Upper lobe of left lung (tissue), 6 donors: Measurements from ENCODE around the gene PCK2. TPM values are rescaled to one million over a fixed set of nuclear protein-coding genes. Genes with fewer than 3 reads are reported as not detected.

Experiments
- ATAC-seq, 2 donors: fragments of 200-7000 bp; cut with Tn5 transposase; one replicate each; pipeline ENCODE4 v1.9.1; 2022; ENCODE audit warnings: mild to moderate bottlenecking in 2 of 2, moderate library complexity in 2 of 2; ENCODE audit not compliant: low FRiP score in 2 of 2
- DNase-seq, 2 donors: peaks; one replicate each; pipeline ENCODE4 v3.0.0-alpha.2; 2019 to 2020
- H3K27ac ChIP-seq, 4 donors: fragments of 200-600 bp; sonication (generic); one replicate each; pipeline ENCODE4 v1.5.1; 2016 to 2019
- H3K27me3 ChIP-seq, 4 donors: fragments of 200-600 bp; sonication (generic); one replicate each; pipeline ENCODE4 v1.5.1; 2017 to 2019
- H3K36me3 ChIP-seq, 4 donors: fragments of 200-600 bp; sonication (generic); one replicate each; pipeline ENCODE4 v1.5.1; 2016 to 2019
- H3K4me1 ChIP-seq, 4 donors: fragments of 200-600 bp; sonication (generic); one replicate each; pipeline ENCODE4 v1.5.1; 2018 to 2019
- H3K4me3 ChIP-seq, 4 donors: fragments of 200-600 bp; sonication (generic); one replicate each; pipeline ENCODE4 v1.5.1; 2017 to 2019; ENCODE audit warnings: mild to moderate bottlenecking in 2 of 4, moderate library complexity in 1 of 4
- H3K9me3 ChIP-seq, 4 donors: fragments of 200-600 bp; sonication (generic); one replicate each; pipeline ENCODE4 v1.5.1; 2018 to 2019
- EP300 ChIP-seq, 4 donors: sonication (generic); formaldehyde crosslinking; IDR thresholded peaks; one replicate each; pipeline ENCODE4 v1.5.1; 2017; ENCODE audit warnings: antibody characterized with exemption in 4 of 4, control low read depth in 2 of 4
- POLR2A ChIP-seq, 4 donors: fragments of 450-650 bp; IDR thresholded peaks; one replicate each; pipeline ENCODE4 v1.5.1; 2016 to 2017; ENCODE audit warnings: antibody characterized with exemption in 4 of 4, mild to moderate bottlenecking in 2 of 4
- POLR2AphosphoS5 ChIP-seq, 2 donors: sonication (generic); formaldehyde crosslinking; IDR thresholded peaks; one replicate each; pipeline ENCODE4 v1.5.1; 2017; ENCODE audit warnings: antibody characterized with exemption in 2 of 2
- WGBS, 2 donors: methylation state at CpG; one replicate each; pipeline ENCODE4 v1.1.5; 2017 to 2018; 5-methylcytosine and 5-hydroxymethylcytosine counted together
- total RNA-seq, 6 donors: library from RNA; depleted of rRNA in 4 of 6; stranded (reverse); fragments of >200 nt in 4 of 6; gene quantifications; one replicate each; pipeline versions ENCODE4 v1.1.0 to v1.2.1, GENCODE V29; 2016 to 2021
- TF ChIP-seq, protein P1 (sequence below), 6 experiments: fragments of 450-650 bp in 4 of 6; fragments of 200-600 bp in 2 of 6; sonication (generic) in 2 of 6; IDR thresholded peaks; one replicate each; pipeline ENCODE4 v1.5.1; 2016 to 2019; ENCODE audit warnings: antibody characterized with exemption in 6 of 6
- donor health status: DM: no; HTN: no; CAD: no; lungs with moderate emphysema.
- donor health status: DM: no; HTN: yes; CAD: no; lungs with severe emphysema.

PCK2 gene
- total RNA-seq, 6 donors from 2014 or later: 27.2 to 70.3 (median 34.9) TPM

DNA sequence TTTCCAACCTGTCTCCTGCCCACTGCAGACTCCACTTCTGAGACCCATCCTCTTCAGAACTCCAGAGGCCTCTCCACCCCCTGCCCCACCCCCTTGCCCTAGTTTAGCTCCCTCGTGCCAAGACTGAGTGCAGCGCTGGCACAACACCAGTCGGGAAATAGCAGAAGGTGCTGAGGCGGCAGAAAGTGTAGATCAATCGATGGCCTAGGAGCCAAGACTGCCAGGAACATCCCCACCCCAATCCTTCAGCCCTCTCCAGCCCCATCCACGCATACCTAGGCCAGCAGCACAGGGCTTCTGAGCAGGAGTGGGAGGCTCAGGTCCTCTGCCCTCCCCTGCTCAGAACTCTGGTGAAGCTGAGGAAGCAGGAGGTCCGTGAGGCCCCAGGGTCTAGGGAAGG, 21.7 kb upstream of the PCK2 start:
- H3K4me1 ChIP-seq: peaks cover 0 to 4% (median 2%) of the 10 kb centered on the region in 4 donors
- H3K27me3 ChIP-seq: no peaks in the 10 kb centered on the region
- no peak for ATAC-seq
- no peak overlapping the region for H3K4me3 ChIP-seq
- TF ChIP-seq EP300 (IDR thresholded peaks at IDR 0.05) (no peak), POLR2AphosphoS5 (IDR thresholded peaks at IDR 0.05) (no peak), POLR2A (IDR thresholded peaks at IDR 0.05) (no peak)
- TF ChIP-seq, protein P1, sequence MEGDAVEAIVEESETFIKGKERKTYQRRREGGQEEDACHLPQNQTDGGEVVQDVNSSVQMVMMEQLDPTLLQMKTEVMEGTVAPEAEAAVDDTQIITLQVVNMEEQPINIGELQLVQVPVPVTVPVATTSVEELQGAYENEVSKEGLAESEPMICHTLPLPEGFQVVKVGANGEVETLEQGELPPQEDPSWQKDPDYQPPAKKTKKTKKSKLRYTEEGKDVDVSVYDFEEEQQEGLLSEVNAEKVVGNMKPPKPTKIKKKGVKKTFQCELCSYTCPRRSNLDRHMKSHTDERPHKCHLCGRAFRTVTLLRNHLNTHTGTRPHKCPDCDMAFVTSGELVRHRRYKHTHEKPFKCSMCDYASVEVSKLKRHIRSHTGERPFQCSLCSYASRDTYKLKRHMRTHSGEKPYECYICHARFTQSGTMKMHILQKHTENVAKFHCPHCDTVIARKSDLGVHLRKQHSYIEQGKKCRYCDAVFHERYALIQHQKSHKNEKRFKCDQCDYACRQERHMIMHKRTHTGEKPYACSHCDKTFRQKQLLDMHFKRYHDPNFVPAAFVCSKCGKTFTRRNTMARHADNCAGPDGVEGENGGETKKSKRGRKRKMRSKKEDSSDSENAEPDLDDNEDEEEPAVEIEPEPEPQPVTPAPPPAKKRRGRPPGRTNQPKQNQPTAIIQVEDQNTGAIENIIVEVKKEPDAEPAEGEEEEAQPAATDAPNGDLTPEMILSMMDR (IDR thresholded peaks at IDR 0.05): no peak
- no peaks in the 10 kb centered on the region for H3K36me3 ChIP-seq
- no peaks in the 10 kb centered on the region for H3K9me3 ChIP-seq
- WGBS, 2 donors: 36 to 57% methylated on average over 6 to 7 of the region's 7 CpGs
- DNase-seq: no peak
- H3K27ac ChIP-seq: no peak overlapping the region

DNA sequence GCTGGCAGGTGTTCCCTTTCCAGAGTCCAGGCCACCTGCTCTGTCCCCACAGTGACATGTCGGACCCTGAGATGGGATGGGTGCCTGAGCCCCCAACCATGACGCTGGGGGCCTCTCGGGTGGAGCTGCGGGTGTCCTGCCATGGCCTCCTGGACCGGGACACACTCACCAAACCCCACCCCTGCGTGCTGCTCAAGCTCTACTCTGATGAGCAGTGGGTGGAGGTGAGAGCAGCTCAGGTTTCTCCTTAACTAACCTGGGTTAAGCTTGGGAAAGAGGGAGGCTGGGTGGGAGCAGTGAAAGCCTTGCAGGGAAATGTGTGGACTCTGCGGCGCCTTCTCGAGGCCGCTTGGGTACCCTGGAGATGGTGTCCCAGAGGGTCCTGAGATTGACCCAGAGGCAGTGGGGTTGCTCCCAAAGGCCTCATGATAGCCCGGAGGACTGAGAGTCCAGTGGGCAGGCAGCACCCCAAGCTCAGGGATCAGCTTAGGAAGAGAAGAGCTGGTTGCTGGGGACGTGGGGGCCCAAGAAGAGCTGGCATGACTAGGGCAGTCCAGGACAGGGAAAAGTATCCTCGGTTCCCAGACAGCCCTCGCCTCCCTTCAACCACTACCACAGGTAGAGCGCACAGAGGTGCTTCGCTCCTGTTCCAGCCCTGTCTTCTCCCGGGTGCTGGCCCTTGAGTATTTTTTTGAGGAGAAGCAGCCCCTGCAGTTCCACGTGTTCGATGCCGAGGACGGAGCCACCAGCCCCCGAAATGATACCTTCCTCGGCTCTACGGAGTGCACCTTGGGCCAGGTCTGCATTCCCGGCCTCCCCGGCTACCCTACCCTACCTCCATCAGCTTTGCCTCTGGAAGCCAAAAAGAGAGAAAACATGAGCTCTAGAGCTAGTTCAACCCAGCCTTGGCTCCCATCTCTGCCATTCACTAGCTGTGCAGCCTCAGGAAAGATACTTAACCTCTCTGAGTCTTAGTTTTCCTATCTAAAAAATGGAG, 20.9 kb upstream of the PCK2 start:
- TF ChIP-seq EP300 (IDR thresholded peaks at IDR 0.05) (no peak), POLR2AphosphoS5 (IDR thresholded peaks at IDR 0.05) (no peak), POLR2A (IDR thresholded peaks at IDR 0.05) (no peak)
- TF ChIP-seq, protein P1 (IDR thresholded peaks at IDR 0.05): no peak
- Histone ChIP-seq H3K36me3 (no peaks in the 10 kb centered on the region), H3K27me3 (no peaks in the 10 kb centered on the region), H3K4me3 (no peak overlapping the region), H3K27ac (no peak overlapping the region), H3K4me1 (peaks cover 0 to 4% (median 2%) of the 10 kb centered on the region in 4 donors), H3K9me3 (no peaks in the 10 kb centered on the region)
- 80 to 86% methylated on average over 16 to 26 of the region's 26 CpGs for WGBS, 2 donors
- no peak for DNase-seq
- ATAC-seq: no peak

DNA sequence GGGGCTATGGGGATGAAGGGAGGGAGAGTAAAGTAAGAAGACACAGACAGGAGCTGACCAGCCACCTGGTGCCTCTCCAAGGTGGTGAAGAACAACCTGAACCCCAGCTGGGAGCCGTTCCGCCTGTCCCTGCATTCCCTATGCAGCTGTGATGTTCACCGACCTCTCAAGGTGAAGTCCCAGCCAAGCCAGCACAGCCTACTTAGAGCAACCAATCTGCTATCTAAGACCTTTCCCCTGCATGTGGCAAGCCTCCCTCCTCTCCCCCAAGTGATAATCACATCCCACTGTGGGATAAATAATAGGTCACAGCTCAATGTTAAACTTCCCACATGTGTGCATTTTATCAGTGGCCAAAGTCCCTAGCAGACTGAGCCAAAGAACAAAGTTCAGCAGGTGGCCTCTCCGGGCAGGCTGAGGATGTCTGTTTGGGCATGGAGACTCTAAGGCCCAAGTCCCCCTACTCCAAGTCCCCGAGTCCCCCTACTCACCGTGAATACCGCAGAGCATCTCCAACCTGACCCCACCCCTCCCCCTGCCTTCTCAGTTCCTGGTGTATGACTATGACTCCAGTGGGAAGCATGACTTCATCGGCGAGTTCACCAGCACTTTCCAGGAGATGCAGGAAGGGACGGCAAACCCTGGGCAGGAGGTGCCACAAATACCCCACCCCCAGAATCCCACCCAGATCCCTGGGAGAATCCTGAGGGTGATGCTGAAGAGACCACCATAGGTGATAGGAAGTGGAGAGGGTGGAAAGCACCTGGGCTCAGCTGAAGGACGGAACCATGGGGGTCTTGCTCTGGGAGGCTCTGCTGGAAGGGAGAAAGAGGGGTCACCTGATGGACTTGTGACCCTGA, 19.3 kb upstream of the PCK2 start:
- Histone ChIP-seq H3K9me3 (no peaks in the 10 kb centered on the region), H3K36me3 (no peaks in the 10 kb centered on the region), H3K4me3 (no peak overlapping the region), H3K27ac (no peak overlapping the region), H3K27me3 (no peaks in the 10 kb centered on the region), H3K4me1 (peaks cover 0 to 4% (median 2%) of the 10 kb centered on the region in 4 donors)
- DNase-seq: no peak
- 79 to 86% methylated on average over 7 to 11 of the region's 11 CpGs for WGBS, 2 donors
- no peak for ATAC-seq
- TF ChIP-seq POLR2A (IDR thresholded peaks at IDR 0.05): no peak
- TF ChIP-seq, protein P1 (IDR thresholded peaks at IDR 0.05): no peak
- TF ChIP-seq POLR2AphosphoS5 (IDR thresholded peaks at IDR 0.05): no peak
- TF ChIP-seq EP300 (IDR thresholded peaks at IDR 0.05): no peak

DNA sequence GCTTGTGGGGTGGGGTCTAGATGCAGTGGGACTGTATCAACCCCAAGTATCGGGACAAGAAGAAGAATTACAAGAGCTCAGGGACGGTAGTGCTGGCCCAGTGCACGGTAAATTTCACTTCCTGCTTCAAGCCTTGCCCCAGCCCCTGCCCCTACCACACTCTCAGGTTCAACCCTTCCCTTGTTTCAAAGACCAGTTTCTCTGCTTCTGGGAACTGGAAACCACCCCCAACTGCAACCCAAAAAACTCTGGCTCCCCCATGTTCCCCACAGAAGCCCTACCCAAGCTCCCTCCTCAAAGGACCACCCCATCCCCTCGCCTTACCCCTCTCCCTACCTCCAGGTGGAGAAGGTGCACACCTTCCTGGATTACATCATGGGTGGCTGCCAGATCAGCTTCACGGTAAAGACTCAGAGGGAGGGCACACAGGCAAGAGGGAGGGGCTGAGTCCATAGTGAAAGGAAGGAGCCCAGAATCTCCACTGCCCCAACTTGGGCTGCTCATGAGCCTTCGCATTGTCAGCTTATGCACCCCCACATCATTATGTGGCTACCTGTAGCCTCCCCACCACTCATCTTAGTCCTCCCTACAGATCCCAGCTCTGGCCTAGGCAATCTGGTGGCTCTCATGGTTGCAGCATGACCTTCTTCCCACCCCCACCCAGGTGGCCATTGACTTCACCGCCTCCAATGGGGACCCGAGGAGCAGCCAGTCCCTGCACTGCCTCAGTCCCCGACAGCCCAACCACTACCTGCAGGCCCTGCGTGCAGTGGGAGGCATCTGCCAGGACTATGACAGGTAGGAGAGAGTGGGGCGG, 18.4 kb upstream of the PCK2 start:
- DNase-seq: no peak

More for the DNA sequence above, 18.4 kb upstream of the PCK2 start:
- no peak for TF ChIP-seq POLR2A (IDR thresholded peaks at IDR 0.05)
- no peak for TF ChIP-seq EP300 (IDR thresholded peaks at IDR 0.05)
- TF ChIP-seq POLR2AphosphoS5 (IDR thresholded peaks at IDR 0.05): no peak
- TF ChIP-seq, protein P1 (IDR thresholded peaks at IDR 0.05): no peak
- Histone ChIP-seq H3K27ac (no peak overlapping the region), H3K36me3 (no peaks in the 10 kb centered on the region), H3K9me3 (no peaks in the 10 kb centered on the region), H3K4me1 (peaks cover 2 to 7% (median 5%) of the 10 kb centered on the region in 4 donors), H3K4me3 (no peak overlapping the region), H3K27me3 (no peaks in the 10 kb centered on the region)
- 62 to 78% methylated on average over 8 to 11 of the region's 11 CpGs for WGBS, 2 donors
- no peak for ATAC-seq
